RWPE1 (cell line): ENCODE data around the gene LEO1.

ENCODE experiments used
- CTCF ChIA-PET: fragments of 350-600 bp; sonication (Branson Sonifier 250); formaldehyde crosslinking; extraction: SDS; loops from one replicate; lab custom pipeline; 2021; lab: Yijun Ruan, JAX
- POLR2A ChIA-PET: fragments of 400-600 bp; formaldehyde crosslinking; extraction: SDS; loops from one replicate; lab custom pipeline; 2020; ENCODE audit warnings: antibody characterized with exemption; ENCODE audit not compliant: low non-redundant PET; lab: Yijun Ruan, JAX
- DNase-seq: peaks from one replicate; pipeline ENCODE4 v3.0.0; 2012; ENCODE audit warnings: low spot score
- H3K27ac ChIP-seq: fragments of 450-650 bp; 2 replicates; pipeline ENCODE4 v1.5.1; 2017
- CTCF ChIP-seq: fragments of 450-650 bp; conservative IDR thresholded peaks from 2 replicates; pipeline ENCODE4 v1.5.1; 2017; ENCODE audit warnings: low read depth, mild to moderate bottlenecking

Gene LEO1

GRCh38 chr15:51939216-51939615 is 32.4 kb downstream of the LEO1 start:
- no peak for DNase-seq
- TF ChIP-seq CTCF, result no peak
- peak overlapping the region; percentile 37 for H3K27ac ChIP-seq
- ChIA-PET POLR2A (no interaction called here), CTCF (no interaction called here)

DNA sequence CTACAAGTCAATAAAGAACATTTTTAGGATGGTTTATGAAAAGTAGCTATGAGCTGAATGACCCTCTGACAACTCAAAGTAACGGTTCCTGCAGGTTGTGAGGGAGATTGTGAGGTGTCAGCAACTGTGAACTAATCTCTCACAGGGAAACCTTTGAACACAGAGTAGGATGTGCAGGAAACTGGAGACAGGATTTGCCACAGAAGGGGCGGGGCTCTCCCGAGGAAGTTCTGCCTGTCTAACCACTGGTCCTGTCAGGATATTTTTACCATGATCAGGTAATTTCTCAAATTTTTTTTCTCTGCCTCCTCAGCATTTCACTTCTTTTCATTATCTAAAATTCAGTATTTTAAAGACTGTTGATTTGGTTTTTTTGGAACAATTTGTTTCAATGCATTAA is 33.3 kb downstream of the LEO1 start:
- DNase-seq, result no peak
- H3K27ac ChIP-seq, result no peak overlapping the region
- ChIA-PET POLR2A (interaction anchor here (0.7 kb wide), 1 partner anchor 144 kb away, joined by 3 read pairs; no protein-coding TSS in a partner anchor), CTCF (no interaction called here)
- TF ChIP-seq CTCF, result no peak

DNA sequence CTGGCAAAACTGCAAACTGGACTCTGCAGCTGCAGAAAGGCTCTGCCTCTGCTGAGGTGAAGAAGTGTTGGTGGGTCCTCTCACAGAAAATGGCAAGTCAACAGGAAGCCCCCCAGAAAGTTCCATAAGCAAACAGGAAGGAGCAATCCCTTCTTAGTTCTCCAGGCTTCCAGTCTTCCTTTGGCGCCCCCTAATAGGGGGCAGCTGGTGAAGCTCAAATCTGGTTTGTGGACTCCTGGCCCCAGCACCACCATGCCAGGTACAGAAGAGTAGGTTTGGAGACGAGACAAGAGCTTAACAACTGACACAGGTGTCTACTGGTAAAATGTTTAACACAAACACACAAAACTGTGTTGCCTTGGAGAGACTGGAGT is 35.5 kb downstream of the LEO1 start:
- ChIA-PET CTCF (interaction anchor here (0.6 to 0.7 kb wide), 2 partner anchors 16 to 45 kb away, joined by 3 to 4 read pairs; no protein-coding TSS in a partner anchor), POLR2A (no interaction called here)
- DNase-seq, result no peak
- no peak for TF ChIP-seq CTCF
- peak overlapping the region; percentile 44 for H3K27ac ChIP-seq

DNA sequence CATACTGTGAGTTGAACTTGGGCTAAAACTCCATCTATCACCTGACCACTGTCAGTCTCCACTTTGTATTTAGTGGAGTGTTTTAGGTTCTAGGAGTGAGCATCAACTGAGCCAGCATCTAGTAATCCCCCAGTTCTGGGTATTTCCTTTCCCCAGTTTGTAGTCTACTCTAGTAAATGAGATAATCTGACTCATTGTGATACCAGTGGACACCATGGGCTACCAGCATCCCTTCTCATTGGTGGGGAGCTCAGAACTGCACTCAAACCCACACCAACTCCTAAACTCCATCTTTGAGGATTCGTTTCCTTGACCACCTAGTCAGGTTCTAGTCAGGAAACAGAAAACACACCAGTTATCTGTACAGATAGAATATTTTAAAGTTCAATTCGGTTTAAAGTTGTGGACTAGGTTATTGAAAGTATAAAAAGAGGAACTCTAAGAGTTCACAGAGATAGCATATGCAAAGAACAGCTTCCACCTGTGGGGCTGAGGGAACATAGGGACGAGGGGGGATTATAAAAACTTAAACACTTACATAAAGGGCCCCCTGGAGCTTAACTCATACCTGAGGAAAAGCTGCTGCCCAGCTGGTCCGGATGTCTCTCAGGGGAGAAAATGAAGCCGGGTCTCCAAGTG is 36.0 kb downstream of the LEO1 start:
- POLR2A ChIA-PET, result no interaction called here
- CTCF ChIA-PET, result no interaction called here
- peak overlapping the region; percentile 44 for H3K27ac ChIP-seq
- no peak for TF ChIP-seq CTCF
- no peak for DNase-seq

DNA sequence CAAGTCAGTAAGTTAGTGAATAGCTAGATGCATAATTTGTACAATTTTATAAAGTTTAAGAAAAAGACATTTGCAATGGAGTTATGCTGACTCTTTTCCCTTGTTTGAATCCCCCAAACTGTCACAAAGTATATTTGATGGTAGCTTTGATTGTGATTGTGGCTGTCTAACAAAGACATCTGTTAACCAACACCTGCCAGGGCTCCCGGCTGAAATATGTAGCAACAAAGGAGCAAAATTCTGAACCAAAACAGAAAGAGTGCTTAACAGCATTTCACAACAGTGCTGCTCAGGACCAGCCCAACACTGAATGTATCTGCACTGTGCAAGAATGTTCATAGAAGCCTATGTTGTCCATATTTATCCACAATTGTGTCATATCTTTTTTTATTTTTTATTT is 39.4 kb downstream of the LEO1 start:
- peak overlapping the region; percentile 45; the same call in 1 of the 2 replicates for H3K27ac ChIP-seq
- ChIA-PET POLR2A (no interaction called here), CTCF (interaction anchor here (0.7 kb wide), 1 partner anchor 277 kb away, joined by 9 read pairs; no protein-coding TSS in a partner anchor)
- no peak for DNase-seq
- TF ChIP-seq CTCF, result no peak

GRCh38 chr15:51931638-51932037 is 39.9 kb downstream of the LEO1 start:
- peak; percentile 33 for DNase-seq
- ChIA-PET CTCF (no interaction called here), POLR2A (no interaction called here)
- TF ChIP-seq CTCF, result no peak
- H3K27ac ChIP-seq, result peak overlapping the region; percentile 45
